ENCODE measurements around the gene ENPP6. TPM values are rescaled to one million over a fixed set of nuclear protein-coding genes. Genes with fewer than 3 reads are reported as not detected.
A peak's percentile ranks its signal among the peaks of the same experiment; 100 is the strongest.

The ENPP6 gene
- total RNA-seq, 1 donor, result under 0.01 TPM

DNA sequence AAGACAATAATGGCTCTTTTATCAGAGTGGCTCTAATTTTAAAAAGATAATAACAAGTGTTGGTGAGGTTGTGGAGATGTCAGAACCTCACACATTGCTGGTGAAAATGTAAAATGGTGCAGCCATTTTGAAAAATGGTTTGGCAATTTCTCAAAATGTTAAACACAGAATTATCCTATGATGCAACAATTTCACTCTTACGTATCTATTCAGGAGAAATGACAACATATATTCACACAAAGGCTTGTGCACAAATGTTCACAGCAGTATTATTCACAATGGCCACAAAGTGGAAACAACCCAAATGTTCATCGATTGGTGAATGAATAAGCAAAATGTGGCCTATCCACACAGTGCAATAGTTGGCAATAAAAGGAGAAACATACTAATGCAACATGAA, 24.7 kb downstream of the ENPP6 start:
- no peak for DNase-seq (ENCODE audit: low read depth in 2 of 3, low spot score in 2 of 3)

DNA sequence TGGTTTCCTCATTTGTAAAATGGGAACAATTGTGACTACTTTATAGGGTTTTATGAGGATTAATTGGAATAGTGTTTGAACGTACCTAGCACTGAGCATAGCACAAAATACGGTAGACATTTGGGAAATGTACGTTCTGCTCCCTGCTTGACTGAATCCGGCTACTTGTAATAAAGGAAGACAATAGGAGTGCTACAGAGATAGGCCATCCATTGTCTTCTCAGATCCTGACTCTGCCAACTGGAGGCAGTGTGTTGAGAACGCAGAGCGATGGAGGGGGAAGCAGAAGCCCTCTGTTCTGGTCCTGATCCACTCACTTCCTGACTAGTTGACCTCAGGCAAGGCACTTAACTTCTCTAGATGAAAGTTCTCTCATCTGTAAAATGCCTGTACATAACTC, 26.4 kb downstream of the ENPP6 start:
- DNase-seq (ENCODE audit: low read depth in 2 of 3, low spot score in 2 of 3), result no peak

DNA sequence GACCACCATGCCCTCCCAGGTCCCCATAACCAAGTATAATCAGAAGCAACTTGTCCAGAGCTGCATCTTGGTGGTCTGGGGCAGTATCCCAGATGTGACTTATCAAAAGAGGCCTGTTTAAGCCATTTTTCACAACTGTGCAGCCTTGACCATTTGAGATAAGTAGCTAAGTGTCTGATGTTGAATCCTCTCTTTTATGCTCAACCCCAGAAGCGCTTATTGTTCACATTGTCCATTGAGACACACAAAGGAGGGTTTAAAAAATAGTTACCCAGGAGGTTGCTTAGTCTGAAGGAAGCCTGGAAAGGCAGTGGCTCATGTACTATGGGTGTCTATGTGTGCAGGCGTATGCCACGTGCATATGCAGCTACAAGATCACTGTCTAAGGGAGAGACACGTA, 27.0 kb downstream of the ENPP6 start:
- no peak for DNase-seq (ENCODE audit: low read depth in 2 of 3, low spot score in 2 of 3)

DNA sequence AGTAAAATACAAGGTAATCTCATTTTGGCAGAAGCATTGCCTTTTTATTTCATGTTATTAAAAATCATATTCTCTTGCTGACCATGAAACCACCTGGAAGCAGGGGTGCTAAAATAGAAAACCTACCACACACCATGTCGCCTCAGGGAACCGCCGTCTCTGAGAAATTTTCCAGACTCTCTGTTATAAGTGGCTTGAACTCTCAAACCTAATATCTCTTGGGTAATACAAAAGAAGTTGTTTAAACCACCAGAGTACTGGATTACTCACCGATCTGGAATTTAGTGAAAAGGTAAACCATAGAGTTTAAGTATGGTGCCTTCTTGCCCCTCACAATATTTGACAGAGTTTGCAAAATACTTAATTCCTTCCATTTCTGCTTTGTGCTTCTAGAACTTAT, 27.7 kb downstream of the ENPP6 start:
- DNase-seq (ENCODE audit: low read depth in 2 of 3, low spot score in 2 of 3), result no peak

DNA sequence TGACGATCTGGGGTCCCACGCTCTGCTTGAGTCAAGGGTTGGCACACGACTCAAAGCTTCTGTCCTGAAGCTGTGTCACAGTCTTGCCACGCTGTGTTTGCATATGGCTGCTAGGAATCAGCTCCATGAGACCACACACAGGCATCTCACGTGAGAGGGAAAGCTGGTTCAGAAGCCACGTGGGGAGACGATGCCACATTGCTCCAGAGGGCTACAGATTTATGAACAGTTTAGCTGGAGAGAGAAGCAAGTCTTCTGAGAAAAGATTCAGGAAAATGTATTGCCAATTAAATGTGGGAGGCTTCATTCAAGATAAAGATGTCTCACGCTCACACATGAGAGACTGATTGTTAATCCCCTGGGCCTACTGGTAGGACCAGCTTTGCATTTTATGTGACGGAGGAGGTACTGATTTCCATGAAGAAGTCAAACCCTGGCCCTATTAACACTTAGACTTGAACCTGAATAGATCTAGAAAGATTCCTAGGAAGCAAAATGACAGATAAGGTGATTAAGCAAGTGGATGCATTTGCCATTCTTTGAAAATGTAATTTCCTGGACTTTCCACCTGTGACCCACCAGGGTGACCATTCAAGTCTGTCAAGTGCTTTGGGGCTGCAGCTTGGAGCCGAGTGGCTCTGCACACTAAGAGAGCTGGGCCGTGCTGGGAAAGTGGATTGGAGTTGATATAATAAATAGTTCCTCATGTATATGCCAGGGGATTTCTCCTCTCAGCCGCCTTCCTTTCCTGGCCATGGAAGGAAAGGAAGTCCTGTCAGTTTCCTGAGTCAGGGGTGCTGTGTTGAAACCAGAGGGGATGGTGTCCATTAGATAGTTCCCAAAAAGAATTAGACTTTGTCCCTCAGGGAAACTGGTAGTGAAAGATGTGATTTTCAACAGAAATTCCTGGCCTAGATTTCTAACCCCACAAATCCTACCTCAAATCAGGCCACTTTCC, 29.0 kb downstream of the ENPP6 start:
- DNase-seq (ENCODE audit: low read depth in 2 of 3, low spot score in 2 of 3), result no peak

DNA sequence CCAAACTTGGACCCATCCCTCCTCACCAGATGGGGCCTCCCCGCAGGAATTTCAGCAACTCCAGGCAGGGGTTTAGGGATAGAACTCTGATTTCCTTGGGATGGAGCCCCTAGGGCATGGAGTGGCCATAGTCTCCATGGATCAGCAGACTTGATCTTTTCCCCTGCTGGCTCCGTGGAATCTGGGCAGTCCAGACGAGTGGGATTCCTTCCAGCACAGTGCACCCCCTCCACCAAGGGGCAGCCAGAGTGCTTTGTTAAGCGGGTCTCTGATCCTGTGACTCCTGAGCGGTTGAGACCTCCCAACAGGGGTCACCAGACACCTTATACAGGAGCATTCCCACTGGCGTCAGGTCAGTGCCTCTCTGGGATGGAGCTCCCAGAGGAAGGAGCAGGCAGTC, 40.4 kb downstream of the ENPP6 start:
- DNase-seq (ENCODE audit: low read depth in 2 of 3, low spot score in 2 of 3), result no peak

DNA sequence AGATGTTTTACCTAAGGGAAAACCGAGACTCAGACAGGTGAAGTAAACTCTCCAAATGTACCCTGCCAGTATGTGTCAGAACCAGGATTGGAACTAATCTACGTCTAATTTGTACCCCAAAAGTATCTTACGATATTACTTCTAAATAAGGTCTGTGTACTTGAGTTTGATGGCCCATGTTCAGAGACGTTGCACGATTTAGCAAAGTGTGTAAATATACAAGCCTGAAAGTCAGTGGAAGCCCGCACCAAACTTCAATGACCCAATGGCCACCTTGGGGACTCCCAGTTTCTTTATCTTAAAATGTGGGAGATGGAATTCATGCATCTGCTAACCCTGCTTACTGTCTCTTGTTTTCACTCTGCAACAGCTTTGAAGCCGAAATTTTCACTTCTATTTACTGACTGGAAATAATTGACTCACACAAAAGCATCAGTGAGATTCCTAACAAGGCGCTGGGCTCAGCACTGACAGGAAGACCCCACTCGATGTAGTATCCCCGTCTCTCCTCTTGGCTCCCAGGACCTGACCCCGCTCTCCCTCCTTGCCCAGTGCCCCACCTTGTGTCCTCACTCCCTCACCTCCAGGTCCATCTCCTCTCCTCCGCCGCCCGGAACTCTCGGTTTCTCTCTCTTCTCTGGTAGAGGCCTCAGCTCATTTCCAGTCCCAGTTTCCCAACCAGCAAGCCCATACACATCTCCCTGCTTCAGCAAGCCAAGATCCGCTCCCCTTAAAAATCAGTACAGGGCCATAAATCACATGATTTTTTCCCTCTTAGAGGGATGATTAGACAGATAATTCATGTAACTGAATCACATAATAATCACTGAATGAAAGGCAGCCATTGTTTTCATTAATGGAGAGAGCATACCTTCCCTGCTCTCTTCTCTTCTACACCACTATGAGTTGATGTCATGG, 42.8 kb downstream of the ENPP6 start:
- no peak for DNase-seq (ENCODE audit: low read depth in 2 of 3, low spot score in 2 of 3)

DNA sequence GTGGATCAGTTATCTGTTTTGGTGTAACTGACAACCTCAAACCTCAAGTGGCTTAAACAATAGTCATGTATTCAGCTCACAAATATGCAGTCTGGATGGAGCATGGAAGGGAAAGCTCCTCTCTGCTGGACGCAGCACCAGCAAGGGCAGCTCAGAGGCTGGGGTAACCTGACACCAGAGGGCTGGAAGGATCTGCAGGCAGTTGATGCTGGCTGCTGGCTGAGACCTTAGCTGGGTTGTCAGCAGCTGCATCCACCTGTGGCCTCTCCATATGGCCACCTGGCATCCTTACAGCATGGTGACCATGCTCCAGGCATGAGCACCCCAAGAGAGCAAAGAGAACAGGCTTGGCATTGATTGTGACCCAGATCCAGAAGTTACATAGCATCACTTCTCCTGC, 46.7 kb downstream of the ENPP6 start:
- no peak for DNase-seq (ENCODE audit: low read depth in 2 of 3, low spot score in 2 of 3)

DNA sequence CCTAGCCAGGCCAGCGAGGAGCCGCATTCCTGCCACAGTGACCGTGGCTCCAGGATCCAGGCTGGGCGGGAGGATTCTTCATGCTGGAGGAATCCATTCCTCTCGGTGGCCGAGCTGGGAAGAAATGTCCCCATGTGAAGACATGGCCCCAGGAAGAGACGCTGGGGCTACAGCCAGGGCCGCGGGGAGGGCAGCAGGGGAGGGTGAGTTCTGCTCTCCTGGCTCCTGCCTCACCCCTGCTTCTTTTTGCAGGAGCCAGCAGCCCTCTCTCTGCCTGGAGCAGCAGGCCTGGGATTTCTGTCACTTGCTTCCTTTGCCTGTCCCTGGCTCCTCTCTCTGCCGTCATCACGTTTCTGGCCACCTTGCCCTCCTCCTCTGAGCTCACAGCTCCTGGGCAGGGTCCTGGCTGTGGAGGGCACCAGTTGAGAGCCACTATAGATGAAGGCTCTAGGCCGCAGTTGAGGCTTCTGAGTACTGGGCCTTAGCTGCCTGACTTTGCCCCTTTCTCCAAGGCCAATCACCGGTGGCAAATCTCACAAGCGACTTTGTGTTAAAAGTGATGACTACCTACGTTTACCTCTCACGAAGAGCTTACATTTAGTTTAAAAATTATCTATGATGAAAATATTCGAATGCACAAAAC, 48.3 kb downstream of the ENPP6 start:
- DNase-seq (ENCODE audit: low read depth in 2 of 3, low spot score in 2 of 3), result no peak

DNA sequence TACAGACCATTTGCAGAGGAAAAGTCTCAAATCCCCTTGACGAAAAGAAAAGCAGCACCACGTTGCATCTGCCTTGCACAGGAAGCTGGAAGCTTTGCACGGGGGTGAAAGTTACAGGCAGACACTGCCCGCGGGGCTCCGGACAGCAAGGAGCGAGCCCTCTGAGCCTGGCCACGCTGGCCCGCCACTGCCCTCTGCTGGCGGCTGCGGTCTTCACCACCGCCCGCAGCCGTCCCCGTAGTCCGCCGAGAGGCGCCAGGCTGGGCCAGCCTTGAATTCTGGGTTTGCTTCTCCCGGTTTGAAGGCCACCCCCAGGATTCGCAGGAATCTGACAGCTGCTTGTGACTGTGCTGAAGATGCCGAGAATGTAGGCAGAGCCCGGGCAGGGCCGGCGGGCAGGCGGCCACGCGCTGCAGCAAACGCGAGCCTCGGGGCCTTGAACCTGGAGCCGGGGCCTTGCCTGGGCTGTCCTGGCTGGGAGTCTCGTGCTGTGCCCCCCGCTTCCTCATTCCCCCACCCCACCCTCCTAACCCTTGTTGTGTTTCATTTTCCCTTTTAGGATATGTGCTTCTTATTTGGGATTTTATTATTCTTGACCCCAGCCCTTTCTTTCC, 49.2 kb downstream of the ENPP6 start:
- peak; percentile 9 to 55 (median 36) for DNase-seq (ENCODE audit: low read depth in 2 of 3, low spot score in 2 of 3)

DNA sequence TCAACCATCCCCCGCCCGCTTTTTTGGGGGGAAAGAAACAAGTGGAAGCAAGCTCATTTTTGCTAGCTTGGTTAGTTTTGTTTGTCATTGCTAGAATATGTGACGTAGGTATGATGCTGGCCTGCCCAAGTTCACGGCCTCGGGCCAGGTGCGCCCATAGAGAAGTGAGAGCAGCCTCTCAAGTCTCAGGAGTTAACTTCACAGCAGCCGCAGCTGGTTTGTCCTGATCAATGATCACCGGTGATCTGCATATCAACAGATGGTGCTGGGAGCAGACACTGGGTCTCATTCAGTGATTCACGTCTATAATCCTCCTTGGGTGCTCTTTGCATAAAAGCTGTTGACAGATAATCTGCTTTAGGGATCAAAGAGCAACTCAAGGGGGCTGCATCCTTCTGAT, 50.1 kb downstream of the ENPP6 start:
- no peak for DNase-seq (ENCODE audit: low read depth in 2 of 3, low spot score in 2 of 3)

DNA sequence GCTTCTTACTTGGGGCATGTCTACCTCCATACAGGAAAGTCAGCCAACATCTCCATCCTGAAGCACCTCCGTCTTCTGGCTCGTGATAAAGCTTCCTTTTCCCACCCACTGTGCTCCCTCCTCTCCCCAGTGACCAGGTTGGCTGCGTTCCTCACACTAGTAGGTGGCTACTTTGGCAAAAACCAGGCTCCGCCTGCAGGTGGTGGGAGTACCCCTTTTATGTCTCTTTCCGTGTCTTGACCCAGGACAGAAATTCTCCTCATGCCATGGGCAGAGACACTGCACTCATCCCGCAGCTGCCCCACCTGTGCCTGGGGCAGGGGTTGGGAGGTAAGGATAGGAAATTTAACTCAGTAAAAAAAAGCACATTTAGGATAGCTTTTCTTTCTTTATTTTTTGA, 50.9 kb downstream of the ENPP6 start:
- DNase-seq (ENCODE audit: low read depth in 2 of 3, low spot score in 2 of 3), result no peak

DNA sequence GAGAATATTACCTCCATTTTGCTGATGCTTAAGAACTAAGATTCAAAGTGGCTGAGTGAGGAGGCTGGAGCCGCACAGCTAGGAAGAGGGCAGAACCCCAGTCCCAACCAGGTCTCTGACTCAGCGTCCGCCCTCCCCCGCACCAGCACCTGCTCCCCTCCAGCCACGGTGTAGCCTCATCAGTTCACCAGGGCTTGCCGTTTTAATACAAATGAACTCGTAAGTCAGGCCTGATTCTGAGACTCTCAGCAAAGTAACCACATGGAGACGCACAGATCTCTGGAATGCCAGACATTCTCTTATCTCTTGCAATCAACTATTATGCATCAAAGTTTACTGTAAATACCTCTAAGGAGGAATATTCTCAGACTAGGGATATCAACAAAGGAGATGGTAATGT, 52.4 kb downstream of the ENPP6 start:
- DNase-seq (ENCODE audit: low read depth in 2 of 3, low spot score in 2 of 3), result no peak

DNA sequence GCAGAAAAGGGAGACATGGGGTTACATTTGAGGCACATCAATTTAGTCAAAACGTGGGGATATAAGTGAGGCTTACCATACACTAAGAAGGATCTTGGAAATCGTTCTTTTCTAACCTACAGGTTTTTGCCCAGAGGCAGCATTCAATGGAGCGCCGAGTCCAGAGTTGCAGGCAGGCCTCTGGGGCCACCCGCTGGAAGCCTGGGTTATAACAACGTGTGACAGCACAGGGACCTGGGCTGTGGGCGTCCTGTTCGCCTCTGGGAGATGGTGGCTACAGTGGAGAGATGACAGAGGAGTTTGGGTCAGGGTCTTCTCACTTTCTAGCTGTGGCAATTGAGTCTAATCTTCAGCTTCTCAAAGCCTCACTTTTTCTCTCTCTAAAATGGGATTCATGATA, 53.9 kb downstream of the ENPP6 start:
- DNase-seq (ENCODE audit: low read depth in 2 of 3, low spot score in 2 of 3), result peak in 2 of 3 donors; percentile 46 to 62

DNA sequence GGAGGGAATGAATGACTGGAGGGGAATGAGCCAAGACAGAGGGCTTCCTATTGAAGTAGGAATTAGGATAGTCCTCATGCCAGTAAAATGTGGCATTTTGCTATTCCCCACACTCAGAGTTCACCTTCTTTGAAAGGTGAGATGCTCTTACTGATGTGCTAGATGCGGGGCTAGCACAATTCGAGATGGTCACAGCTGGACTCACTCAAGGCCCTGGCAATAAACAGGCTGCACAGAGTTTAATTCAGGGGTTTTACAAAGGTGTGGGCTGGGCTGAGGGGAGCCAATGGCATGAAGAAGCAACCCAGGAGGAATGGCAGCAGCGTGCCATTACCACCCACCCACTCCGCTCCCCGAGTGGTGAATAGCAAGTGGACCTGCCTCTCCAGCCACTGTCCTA, 55.1 kb downstream of the ENPP6 start:
- DNase-seq (ENCODE audit: low read depth in 2 of 3, low spot score in 2 of 3), result no peak

DNA sequence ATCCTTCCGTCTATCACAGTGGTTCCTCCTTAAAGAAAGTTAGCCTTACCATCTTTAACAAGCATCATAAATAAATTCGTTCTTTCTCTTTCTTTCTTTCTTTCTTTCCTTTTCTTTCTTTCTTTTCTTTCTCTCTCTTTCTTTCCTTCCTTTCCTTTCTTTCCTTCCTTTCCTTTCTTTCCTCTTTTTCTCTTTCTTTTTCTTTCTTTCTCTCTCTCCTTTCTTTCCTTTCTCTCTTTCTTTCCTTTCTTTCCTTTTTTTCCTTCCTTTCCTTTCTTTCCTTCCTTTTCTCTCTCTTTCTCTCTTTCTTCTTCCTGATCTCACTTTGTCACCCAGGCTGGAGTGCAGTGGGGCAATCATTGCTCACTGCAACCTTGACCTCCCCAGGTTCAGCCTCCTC, 60.4 kb downstream of the ENPP6 start:
- no peak for DNase-seq (ENCODE audit: low read depth in 2 of 3, low spot score in 2 of 3)

DNA sequence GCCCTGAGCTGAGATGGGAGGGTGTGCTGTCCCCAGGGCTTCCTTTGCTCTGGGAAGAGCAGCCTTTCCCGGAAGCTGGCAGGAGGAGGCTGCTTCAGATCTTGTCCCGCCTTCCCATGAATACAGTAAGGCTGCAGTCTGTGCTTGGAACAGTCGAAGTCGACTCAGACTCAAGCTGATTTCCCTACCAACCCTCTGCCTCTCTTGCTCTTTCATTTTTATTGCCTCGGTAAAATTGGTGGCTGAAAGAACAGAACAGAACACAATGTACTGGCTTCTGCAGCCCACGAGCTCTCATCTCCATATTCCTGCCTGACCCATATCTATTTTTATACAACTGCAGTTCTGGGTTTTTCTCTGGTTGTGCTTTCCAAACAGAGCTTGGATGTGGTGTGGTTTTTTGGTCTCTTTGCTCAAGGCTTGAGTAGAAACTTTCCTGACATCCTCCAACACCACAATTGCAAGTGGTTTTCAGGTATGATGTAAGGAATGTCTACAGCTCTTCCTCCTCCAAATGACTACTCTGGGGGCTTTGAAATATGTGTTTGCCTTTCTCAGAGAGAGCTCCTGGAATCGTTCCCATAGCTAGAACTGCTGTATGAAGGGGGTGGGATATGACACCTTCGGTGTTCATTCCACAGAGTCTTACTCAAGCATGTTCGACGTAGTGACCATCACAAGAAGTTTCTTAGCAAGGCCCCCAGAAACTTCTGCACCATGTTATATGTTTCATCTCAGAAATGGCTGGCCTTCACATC, 61.3 kb downstream of the ENPP6 start:
- DNase-seq (ENCODE audit: low read depth in 2 of 3, low spot score in 2 of 3), result no peak

DNA sequence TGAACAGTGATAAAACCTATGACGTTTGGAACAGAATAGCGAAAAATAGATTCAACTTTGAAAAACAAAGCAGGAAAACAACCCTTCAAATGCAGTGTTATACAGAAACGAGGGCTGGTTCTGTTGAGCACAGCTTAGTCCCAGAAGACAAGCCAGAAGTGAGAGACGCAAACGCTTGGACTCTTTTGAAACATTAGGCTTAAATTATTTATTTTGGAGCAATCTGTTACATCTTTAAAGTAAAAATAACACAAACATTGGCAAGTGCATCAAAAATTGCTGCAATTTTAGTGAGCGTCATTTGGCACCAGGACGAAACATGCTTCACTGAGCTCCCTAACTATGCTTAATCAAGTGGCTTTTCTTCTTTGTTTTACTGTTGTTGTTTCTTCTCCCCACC, 63.5 kb downstream of the ENPP6 start:
- no peak for DNase-seq (ENCODE audit: low read depth in 2 of 3, low spot score in 2 of 3)

DNA sequence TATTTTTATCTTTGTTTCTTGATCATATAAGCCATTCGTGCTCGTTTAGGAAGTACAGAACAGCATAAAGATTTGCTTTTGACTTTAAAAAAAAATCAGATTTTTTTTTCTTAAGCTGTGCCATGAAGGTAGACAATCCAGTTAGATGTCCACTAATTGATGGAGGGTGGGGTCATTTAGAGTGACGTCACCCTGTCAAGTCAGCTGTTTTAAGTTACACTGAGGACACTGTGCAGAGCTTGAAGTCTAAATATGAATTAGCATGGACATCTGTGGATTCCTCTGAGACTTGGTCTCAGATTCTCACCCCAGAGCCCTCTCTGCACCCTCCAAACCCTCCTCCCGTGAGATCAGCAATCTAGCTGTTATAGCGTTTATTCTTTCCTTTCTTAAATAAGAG, 63.9 kb downstream of the ENPP6 start:
- no peak for DNase-seq (ENCODE audit: low read depth in 2 of 3, low spot score in 2 of 3)

DNA sequence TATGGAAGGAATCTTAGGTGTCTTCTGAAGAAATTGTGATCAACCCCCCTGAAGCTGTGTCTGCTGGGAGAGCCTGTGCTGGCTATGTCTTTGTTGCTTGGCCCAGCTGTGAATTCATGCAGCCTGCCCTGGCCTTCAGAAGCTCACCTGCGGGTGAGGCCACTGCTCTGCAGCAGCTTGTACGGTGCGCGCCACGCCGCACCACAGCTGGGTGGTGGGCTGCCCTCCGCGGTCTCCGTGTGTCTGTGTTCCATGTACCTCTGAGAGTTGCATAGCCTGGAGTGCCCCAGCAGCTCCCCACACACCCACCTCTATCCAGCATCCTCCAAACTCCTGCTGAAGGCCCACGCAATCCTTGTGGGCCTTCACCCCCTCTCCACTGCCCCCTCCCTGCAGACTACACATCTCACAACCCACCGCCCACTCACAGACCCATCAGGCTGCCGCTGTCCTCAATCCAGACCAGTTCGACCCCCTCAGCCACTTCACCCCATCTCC, 65.6 kb downstream of the ENPP6 start:
- DNase-seq (ENCODE audit: low read depth in 2 of 3, low spot score in 2 of 3), result no peak
